C4-2B (cell line): ENCODE measurements around the gene LRRC47.

Experiments
- ZFX ChIP-seq: fragments of 450-650 bp; IDR thresholded peaks from 2 replicates; pipeline ENCODE4 v1.6.1; 2017
- TF ChIP-seq, protein P1 (sequence below): fragments of 450-650 bp; conservative IDR thresholded peaks from 2 replicates; pipeline ENCODE4 v1.5.1; 2017; ENCODE audit warnings: mild to moderate bottlenecking

DNA sequence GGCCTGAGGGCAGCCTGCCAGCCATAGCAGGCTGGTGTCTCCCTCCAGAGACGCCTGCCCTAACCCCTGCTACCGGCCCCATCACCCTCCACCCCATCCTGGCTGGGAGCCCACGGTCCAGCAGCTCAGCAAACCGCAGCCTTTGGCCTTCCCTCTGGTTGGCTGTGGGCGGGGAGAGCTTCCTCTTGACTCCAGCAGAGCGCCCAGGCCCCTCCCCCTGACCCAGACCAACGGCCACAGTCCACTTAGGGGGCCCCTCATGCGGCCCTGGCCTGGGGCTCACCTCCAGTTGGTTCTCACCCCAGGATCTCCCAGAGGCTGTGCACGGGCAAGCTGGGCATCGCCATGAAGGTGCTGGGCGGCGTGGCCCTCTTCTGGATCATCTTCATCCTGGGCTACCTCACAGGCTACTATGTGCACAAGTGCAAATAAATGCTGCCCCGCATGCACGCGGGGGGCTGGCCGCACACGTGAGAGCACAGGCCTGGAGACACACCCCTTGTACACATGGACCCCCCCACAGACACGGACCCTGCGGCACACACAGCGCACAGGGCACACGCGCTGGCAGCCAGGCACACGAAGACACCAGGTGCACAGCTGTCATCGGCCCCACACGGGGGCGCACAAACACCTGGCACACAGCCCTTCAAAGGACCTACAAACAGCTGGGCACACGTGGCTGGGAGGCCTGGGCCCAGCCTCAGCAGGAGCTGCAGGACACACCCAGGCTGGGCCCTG lies 20.6 kb downstream of the LRRC47 start:
- TF ChIP-seq, protein P1, sequence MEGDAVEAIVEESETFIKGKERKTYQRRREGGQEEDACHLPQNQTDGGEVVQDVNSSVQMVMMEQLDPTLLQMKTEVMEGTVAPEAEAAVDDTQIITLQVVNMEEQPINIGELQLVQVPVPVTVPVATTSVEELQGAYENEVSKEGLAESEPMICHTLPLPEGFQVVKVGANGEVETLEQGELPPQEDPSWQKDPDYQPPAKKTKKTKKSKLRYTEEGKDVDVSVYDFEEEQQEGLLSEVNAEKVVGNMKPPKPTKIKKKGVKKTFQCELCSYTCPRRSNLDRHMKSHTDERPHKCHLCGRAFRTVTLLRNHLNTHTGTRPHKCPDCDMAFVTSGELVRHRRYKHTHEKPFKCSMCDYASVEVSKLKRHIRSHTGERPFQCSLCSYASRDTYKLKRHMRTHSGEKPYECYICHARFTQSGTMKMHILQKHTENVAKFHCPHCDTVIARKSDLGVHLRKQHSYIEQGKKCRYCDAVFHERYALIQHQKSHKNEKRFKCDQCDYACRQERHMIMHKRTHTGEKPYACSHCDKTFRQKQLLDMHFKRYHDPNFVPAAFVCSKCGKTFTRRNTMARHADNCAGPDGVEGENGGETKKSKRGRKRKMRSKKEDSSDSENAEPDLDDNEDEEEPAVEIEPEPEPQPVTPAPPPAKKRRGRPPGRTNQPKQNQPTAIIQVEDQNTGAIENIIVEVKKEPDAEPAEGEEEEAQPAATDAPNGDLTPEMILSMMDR: no peak; the same call in 1 of the 2 replicates
- TF ChIP-seq ZFX: no peak
